Rectal smooth muscle tissue (tissue), 1 donor: ENCODE results near the gene NFIC.
"Not testable (repeated sequence)": the region's sequence is repeated elsewhere in the genome, so short reads cannot be mapped to it uniquely, and the experiment has no call there.

Experiments used
- H3K27ac ChIP-seq: one replicate; pipeline ENCODE4 v1.7.0; 2013; ENCODE audit warnings: low read depth, low read length, inconsistent platforms
- H3K27me3 ChIP-seq: one replicate; pipeline ENCODE4 v1.7.0; 2013; ENCODE audit warnings: low read length; ENCODE audit not compliant: control insufficient read depth, insufficient read depth
- H3K36me3 ChIP-seq: one replicate; pipeline ENCODE4 v1.7.0; 2013; ENCODE audit warnings: low read length; ENCODE audit not compliant: control insufficient read depth, insufficient read depth
- H3K4me1 ChIP-seq: one replicate; pipeline ENCODE4 v1.7.0; 2013; ENCODE audit warnings: low read length; ENCODE audit not compliant: control insufficient read depth, insufficient read depth
- H3K4me3 ChIP-seq: one replicate; pipeline ENCODE4 v1.7.0; 2013; ENCODE audit warnings: low read length
- H3K9ac ChIP-seq: one replicate; pipeline ENCODE4 v1.7.0; 2013; ENCODE audit warnings: low read length

Gene NFIC

DNA sequence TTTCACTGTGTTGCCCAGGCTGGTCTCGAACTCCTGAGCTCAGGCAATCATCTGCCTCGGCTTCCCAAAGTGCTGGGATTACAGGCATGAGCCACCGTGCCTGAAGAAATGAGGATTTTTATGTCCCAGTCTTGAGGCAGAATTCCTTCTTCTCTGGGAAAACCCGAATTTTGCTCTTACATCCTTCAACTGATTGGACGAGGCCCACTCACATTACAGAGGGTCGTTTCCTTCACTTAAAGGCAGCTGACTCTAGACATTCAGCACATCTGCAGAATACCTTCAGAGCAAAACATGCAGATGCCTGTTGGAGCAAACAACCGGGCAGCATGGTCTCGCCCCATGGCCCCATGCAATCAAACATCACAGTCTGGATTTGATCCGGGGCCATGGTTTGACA, 36.3 kb upstream of the NFIC start:
- H3K27me3 ChIP-seq, result no peaks in the 10 kb centered on the region
- no peaks in the 10 kb centered on the region for H3K36me3 ChIP-seq
- no peak overlapping the region for H3K27ac ChIP-seq
- H3K9ac ChIP-seq, result no peak overlapping the region
- H3K4me1 ChIP-seq, result peaks cover 3% of the 10 kb centered on the region
- no peak overlapping the region for H3K4me3 ChIP-seq

DNA sequence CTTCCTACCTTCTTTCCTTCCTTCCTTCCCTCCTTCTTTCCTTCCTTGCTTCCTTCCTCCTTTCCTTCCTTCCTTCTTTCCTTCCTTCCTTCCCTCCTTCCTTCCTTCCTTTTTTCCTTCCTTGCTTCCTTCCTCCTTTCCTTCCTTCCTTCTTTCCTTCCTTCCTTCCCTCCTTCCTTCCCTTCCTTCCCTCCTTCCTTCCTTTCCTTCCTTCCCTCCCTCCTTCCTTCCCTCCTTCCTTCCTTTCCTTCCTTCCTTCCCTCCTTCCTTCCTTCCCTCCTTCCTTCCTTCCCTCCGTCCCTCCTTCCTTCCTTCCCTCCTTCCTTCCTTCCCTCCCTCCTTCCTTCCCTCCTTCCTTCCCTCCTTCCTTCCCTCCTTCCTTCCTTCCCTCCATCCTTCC, 34.2 kb upstream of the NFIC start:
- not testable (repeated sequence) for H3K4me3 ChIP-seq, H3K9ac ChIP-seq, H3K27me3 ChIP-seq, H3K36me3 ChIP-seq, H3K27ac ChIP-seq
- peaks cover 22% of the 10 kb centered on the region for H3K4me1 ChIP-seq

DNA sequence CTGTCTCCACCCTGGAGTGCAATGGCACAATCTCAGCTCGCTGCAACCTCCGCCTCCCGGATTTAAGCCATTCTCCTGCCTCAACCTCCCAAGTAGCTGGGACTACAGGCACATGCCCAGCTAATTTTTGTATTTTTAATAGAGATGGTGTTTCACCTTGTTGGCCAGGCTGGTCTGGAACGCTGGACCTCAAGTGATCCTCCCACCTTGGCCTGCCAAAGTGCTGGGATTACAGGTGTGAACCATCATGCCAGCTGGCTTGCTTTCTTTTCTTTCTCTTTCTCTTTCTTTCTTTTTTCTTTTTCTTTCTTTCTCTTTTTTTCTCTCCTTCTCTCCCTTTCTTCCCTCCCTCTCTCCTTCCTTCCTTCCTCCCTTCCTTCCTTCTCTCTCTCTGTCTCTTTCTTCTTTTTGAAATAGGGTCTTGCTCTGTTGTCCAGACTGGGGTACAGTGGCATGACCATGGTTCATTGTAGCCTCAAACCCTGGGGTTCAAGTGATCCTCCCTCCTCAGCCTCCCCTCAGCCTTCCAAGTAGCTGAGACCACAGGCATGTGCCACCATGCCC, 33.3 kb upstream of the NFIC start:
- H3K4me1 ChIP-seq, result peaks cover 26% of the 10 kb centered on the region
- H3K36me3 ChIP-seq, result no peaks in the 10 kb centered on the region
- no peak overlapping the region for H3K4me3 ChIP-seq
- H3K9ac ChIP-seq, result no peak overlapping the region
- H3K27ac ChIP-seq, result peak overlapping the region; percentile 73
- H3K27me3 ChIP-seq, result no peaks in the 10 kb centered on the region

DNA sequence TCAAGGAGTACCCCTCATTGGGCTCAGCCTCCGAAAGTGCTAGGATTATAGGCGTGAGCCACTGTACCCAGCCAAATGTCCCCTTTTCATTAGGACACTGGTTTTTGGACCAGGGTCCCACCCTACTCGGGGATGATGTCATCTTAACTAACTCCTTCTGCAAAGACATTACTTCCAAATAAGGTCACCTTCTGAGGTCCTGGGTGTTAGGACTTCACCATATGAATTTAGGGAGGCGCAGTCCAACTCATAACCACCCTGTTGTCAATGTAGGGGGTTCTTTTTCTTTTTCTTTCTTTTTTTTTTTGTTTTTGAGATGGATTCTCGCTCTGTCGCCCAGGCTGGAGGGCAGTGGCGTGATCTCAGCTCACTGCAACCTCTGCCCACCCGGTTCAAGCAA, 32.7 kb upstream of the NFIC start:
- Histone ChIP-seq H3K4me1 (peaks cover 30% of the 10 kb centered on the region), H3K27ac (peak overlapping the region; percentile 73), H3K36me3 (no peaks in the 10 kb centered on the region), H3K27me3 (no peaks in the 10 kb centered on the region), H3K4me3 (no peak overlapping the region), H3K9ac (no peak overlapping the region)

DNA sequence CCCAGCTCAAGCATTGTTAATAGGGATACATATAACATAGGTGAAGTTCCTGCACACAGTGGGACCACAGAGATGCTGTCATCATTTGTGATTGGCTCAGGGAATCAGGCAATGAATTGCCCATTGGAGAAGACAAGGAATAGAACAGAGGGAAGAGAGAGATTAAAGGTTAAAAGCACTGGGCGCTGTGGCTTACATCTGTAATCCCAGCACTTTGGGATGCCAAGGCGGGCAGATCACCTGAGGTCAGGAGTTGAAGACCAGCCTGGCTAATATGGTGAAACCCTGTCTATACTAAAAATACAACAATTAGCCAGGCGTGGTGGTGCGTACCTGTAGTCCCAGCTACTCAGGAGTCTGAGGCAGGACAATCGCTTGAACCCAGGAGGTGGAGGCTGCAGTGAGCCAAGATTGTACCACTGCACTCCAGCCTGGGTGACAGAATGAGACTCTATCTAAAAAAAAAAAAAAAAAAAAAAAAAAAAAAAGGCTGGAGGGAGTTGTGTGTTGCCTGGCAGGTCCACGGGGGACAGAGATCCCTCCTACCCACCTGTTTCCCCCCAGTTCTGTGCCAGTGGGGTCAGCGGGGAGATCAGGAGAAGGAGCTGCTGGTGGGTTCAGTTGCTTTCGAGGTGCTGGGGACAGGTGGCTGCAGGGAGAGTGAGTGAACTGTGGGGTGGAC, 31.5 kb upstream of the NFIC start:
- not testable (repeated sequence) for H3K9ac ChIP-seq, H3K36me3 ChIP-seq, H3K4me3 ChIP-seq, H3K27me3 ChIP-seq
- H3K27ac ChIP-seq, result peak overlapping the region; percentile 96
- peaks cover 32% of the 10 kb centered on the region for H3K4me1 ChIP-seq

DNA sequence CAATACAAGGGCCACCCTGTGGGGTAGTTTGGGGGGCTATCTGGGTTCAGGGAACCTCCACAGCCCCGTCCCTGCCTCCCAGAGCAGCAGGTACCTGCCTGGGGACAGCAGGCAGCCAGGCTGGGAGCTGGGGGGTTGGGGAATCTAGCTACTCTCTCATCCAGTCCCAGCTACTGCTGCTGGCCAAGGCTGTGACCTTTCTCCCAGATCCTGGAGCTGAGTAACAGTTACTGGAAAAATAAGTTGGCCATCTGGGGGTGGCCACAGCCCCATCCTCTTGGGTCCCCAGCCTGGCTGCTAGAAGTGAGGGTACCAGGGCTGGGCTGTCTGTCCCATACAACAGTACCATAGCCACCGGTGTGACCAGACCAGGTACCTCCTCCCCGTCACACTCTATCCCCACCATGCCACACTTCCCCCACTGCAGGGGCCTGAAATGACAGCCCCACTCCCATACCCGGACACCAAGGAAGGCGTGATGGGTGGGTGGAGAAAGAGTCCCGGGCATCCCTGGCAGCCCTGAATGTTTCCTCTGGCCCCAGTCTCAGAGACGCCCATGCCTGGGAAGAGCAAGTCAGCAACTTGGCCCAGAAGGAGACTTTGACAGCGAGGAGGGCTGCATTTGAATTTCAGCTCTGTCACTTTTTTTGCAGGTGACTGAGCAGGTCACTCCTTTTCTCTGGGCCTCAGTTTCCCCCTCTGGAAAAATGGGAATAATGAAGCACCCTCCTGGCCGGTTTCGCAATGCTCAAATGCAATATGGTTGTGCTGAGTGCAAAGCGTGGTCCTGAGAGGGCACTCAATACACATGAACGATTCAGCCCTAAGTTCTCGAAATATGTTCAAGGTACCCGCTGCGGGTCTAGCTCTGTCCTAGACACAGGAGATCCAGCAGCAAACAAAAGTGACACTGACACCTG, 30.7 kb upstream of the NFIC start:
- H3K27ac ChIP-seq, result peak overlapping the region; percentile 96
- no peaks in the 10 kb centered on the region for H3K27me3 ChIP-seq
- peaks cover 32% of the 10 kb centered on the region for H3K4me1 ChIP-seq
- H3K9ac ChIP-seq, result peak overlapping the region; percentile 49
- H3K4me3 ChIP-seq, result peak overlapping the region; percentile 32
- no peaks in the 10 kb centered on the region for H3K36me3 ChIP-seq

DNA sequence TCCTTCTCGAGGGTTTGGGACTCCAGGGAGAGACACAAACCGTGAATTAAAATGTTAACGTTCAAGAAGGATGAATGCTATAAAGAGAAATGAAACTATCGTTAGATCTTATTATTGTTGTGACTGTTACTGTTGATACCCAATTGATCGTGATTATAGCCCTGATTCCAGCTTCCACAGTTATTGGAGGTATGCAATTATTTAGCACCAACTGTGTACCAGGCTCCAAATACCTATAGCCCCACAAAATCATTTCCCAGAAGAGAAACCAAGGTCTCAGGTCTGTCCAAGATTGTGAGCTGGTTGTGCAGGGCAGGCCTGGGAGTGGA, 30.1 kb upstream of the NFIC start:
- Histone ChIP-seq H3K27me3 (no peaks in the 10 kb centered on the region), H3K9ac (peak overlapping the region; percentile 24), H3K27ac (peak overlapping the region; percentile 96), H3K4me3 (no peak overlapping the region), H3K36me3 (no peaks in the 10 kb centered on the region), H3K4me1 (peaks cover 32% of the 10 kb centered on the region)

DNA sequence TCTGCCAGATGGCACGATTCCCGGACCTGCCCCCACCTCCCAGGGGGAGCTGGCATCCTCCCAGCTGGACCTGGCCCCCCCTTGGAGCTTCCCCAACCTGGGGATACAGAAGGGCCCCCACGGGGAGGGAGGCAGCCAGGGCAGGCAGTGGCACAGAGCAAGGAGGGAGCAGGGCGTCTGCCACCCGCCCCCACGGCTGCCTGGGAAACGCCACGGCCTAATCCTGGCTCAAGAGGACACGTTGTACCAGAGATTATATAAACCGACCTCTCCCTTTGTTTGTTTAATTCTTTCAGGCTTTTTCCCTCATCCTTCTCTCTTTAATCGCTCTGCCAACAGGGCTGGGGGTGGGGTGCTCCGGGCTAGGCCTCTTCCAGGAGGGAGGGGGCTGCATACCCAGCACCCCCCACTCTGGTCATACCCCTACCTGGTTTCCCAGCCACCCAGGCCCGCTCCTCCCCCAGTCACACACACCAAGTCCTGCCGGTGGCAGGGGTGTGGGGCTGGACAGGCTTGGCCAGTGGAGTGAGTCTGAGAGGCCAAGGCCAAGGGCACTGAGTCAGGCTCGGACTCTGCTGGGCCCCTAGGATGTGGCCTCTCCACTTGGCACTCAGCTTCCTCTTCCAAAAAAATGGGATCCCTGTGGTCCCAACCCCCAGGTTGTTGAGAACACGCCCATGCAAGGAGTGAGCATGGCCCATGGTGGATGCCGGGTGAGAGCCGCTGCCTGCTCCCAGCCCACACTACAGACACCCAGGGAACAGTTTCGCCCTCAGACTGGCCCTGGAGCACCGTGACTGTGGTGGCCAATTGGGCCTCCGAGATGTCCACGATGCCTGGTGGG, 29.5 kb upstream of the NFIC start:
- Histone ChIP-seq H3K27me3 (no peaks in the 10 kb centered on the region), H3K4me3 (peak overlapping the region; percentile 19), H3K9ac (peak overlapping the region; percentile 19), H3K4me1 (peaks cover 32% of the 10 kb centered on the region), H3K36me3 (no peaks in the 10 kb centered on the region), H3K27ac (peak overlapping the region; percentile 96)

DNA sequence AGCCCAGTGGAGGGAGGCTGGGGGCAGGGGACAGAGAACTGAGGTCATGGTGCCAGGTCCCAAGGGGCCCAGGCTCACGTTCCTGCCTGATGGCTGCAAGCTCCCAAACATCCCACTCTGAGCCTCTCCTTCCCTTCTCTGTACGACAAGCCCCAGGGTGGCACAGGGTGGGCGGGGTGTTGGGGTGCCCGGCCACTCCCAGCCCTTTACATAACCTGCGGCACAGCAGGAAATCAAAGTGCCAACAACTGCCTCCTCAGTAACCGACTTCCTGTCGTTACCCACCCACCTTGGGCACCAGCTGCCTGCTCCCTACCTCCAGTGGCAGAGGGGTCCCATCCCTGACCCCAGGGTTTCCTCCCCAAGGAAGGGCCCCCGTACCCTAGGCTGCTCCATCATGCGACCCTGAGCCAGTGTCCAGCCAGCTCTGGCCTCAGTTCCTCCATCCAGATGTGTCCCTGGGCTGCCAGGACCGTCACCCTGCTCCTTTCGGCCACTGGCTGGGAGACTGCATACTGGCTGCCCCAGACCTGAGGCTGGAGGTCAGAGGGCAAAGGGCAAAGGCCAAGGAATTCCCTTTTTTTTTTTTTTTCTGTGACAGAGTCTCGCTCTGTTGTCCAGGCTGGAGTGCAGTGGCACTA, 27.7 kb upstream of the NFIC start:
- Histone ChIP-seq H3K27me3 (no peaks in the 10 kb centered on the region), H3K36me3 (no peaks in the 10 kb centered on the region), H3K9ac (peak overlapping the region; percentile 24), H3K4me1 (peaks cover 32% of the 10 kb centered on the region), H3K4me3 (peak overlapping the region; percentile 52), H3K27ac (peak overlapping the region; percentile 72)

DNA sequence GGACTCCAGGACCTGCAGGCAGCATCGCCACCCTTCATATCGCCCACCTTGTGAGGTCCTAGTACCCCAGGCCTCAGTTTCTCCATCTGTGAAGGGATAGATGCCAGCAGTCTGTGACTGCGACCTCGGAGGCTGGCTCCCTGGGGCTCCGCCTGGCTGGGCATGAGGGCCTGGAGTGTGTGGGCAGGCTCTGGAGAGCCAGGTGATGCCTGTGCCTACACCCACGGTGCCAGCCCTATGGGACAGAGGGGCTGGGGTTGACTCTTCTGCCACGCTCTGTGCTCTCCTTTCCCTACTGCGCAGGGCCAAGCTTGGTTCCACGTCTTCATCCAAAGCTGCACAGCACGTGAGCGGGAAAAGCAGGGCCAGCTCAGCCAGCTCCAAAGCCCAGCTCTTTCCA, 26.0 kb upstream of the NFIC start:
- H3K27me3 ChIP-seq, result no peaks in the 10 kb centered on the region
- H3K4me3 ChIP-seq, result no peak overlapping the region
- peaks cover 29% of the 10 kb centered on the region for H3K4me1 ChIP-seq
- no peaks in the 10 kb centered on the region for H3K36me3 ChIP-seq
- H3K27ac ChIP-seq, result no peak overlapping the region
- no peak overlapping the region for H3K9ac ChIP-seq

DNA sequence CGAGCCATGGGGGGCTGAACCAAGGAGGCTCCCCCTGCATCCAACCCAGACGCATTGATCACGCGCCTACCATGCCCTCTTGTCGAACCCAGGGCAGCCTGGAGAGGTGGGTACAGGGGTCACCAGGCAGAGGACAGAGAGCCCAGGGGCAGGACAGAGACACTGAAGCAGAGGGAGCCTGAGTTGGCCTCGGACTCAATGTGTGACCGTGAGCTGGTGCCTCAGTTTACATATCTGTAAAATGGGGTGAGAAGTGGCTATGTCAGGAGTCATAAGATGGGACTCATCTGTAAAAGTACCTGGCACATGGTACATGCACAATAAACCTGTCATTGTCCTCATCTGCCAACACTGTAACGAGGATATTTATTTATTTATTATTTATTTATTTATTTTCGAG, 24.1 kb upstream of the NFIC start:
- Histone ChIP-seq H3K27ac (no peak overlapping the region), H3K36me3 (no peaks in the 10 kb centered on the region), H3K4me1 (peaks cover 24% of the 10 kb centered on the region), H3K4me3 (no peak overlapping the region), H3K27me3 (no peaks in the 10 kb centered on the region), H3K9ac (no peak overlapping the region)

DNA sequence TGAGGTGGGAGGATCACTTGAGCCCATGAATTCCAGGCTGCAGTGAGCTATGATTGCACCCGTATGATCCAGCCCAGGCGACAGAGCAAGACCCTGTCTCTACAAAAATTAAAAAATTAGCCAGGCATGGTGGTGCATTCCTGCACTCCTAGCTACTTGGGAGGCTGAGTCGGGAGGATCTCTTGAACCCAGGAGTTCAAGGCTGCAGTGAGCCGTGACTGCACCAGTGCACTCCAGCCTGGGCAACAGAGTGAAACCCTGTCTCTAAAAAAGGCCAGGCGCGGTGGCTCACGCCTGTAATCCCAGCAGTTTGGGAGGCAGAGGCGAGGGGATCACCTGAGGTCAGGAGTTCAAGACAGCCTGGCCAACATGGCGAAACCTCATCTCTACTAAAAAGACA, 23.4 kb upstream of the NFIC start:
- H3K36me3 ChIP-seq, H3K27me3 ChIP-seq, H3K9ac ChIP-seq, H3K4me3 ChIP-seq: not testable (repeated sequence)
- peak overlapping the region; percentile 6 for H3K27ac ChIP-seq
- H3K4me1 ChIP-seq, result peaks cover 20% of the 10 kb centered on the region
